Fibroblast of skin of back (primary cell): ENCODE measurements around the gene CSNK1E.

Source experiments
- DNase-seq: peaks from one replicate; pipeline ENCODE4 v3.0.0-alpha.2; 2013

Gene CSNK1E

DNA sequence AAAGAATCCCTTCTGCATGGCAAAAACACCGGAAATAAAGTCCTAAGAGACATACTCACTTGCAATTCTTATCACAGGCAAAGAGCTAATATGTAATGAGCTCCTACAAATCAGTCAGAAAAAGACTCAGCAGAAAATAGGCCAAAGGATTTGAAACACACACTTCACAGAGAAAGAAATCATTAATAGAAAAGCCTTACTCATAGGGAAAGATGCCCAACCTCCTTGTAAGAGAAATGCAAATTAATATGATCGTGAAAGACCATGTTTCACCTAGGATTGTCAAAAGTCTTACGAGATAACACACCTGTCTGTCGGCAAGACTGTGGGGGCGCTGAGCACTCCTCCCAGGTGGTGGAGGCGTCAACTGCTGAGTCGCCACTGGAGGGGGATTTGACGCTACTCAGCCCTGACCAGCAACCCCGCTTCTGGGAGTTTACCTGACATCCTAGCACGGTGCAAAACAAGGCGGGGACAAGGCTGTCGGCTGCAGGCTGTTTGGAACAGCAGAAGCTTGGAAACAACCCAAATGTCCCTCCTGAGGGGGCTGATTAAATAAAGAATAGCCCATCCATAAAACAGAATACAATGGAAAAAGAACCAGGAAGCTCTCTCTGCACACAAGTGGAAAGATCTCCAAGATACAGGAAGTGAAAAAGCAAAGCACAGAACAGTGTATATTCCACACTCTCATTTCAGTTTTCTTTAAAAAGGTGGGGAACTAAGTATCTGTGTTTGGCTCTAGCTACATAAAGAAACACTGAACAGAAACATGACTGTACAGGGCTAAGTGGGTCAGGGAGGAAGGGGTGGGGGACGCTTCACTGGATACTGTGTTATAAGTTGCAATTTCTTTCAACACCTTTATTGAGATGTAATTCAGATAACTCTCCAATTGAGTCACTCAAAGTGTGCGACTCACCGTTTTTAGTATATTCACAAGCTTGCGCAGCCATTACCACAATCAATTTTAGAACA is 11.5 kb downstream of the CSNK1E start:
- DNase-seq, result peak; percentile 41

DNA sequence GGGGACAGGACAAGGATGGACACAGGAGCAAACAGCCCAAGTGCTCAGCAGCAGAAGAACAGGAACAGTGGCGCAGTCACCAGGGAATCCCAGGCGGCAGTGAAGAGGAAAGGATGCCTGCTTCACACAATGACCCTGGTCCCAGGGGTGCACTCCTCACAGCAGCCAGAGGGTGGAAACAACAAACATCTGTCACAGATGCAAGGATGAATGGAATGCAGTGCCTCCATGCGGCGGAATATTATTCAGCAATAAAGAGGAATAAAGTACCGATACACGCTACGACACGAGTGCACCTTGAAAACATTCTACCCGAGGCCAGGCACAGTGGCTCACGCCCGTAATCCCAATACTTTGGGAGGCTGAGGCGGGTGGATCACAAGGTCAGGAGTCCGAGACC is 12.7 kb downstream of the CSNK1E start:
- DNase-seq, result peak; percentile 26

DNA sequence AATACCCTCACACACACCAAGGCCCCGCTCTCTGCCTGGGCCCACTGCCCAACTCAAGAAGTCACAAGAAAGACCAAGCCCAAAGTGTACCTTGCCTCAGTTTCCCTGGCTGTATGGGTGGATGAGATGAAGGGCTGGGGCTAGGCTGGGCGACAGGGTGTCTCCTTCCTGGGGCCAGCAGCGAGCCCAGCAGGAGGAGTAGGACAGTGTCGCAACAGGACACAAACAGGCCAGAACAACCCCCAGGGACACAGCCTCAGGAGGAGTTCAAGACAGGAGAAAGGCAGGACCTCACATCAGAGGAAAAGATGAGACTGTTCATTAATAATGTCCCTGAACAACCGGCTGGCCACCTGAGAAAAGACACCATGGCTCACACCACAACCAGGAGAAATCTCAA is 13.3 kb downstream of the CSNK1E start:
- DNase-seq, result no peak

DNA sequence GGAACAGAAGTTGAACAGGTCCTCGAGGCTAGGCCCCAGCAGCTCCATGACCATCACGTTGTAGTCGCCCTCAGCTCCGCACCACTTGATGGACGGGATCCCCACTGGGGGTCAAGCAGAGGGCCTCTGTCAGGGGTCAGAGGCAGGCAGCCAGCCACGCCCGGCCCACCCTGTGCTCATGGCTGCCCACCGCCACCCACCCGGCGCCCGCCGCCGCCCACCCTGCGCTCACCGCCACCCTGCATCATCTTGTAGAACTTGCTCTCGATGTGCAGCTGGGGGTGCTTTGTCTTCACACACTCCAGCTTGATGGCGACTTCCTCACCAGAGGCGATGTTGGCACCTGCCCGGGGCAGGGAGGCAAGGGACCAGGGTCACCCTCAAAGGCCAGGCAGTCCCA is 14.3 kb downstream of the CSNK1E start:
- no peak for DNase-seq

DNA sequence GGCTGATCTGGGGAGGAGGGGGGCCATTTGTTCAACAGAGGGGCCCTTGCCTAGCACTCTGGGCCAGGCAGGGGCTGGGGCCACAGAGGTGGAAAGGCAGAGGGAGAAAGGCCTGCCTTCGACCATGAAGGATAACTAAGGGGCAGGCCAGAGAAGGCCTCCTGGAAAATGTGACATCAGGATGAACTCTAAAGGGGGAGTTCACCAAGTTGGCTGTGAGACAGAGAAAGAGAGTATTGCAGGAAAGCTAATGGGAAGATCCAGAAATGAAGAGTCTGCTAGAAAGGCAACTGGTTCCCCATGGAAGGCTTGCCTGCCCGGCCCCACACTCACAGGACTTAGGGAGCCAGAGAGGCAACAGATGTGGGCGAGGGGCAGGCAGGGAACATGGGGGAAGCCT is 16.3 kb downstream of the CSNK1E start:
- no peak for DNase-seq

DNA sequence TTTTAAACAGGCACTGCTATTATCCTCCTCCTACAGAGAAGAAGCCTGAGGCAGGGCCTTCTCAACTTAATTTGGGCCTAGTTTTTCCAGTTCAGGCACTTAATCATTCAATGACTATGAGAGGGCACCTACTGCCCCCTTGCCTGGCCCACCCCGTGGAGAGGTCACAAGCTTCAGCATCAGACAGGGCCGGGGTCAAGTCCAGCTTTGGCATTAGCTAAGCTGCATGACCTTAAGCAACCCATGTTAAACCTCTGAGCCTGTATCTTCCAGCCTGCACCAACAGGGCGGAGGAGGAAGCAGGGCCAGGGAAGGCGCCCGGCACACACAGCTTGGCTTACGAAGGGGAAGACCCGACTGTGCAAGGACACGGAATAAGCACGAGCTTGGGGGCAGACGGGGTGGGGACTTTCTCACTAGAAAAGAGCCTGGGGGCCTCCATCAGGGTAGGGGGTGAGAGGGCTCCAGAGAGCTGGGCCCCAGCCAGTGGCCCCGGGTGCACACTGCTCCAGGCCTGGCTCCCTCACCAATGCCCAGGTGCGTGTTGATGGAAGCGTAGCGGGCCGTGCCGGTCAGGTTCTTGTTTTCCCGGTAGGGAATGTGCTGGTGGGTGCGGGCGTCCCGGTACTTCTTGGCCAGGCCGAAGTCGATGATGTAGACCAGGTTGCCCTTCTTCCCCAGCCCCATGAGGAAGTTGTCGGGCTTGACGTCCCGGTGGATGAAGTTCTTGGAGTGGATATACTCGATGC is 16.9 kb downstream of the CSNK1E start:
- DNase-seq, result no peak

DNA sequence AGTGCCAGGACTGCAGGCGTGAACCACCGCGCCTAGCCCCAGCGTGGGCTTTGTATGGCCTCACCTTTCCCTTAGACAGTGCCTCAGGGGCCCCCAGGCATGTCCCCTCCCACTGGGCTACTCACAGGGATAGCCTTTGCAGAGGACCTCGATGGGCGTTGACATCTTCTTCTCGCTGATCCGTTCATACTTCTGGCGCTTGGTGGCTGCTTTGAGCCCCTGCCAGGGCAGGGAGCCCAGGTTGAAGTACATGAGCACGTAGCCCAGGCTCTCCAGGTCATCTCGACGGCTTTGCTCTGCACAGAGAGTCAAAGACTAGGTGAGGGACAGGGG is 17.5 kb downstream of the CSNK1E start:
- DNase-seq, result no peak

DNA sequence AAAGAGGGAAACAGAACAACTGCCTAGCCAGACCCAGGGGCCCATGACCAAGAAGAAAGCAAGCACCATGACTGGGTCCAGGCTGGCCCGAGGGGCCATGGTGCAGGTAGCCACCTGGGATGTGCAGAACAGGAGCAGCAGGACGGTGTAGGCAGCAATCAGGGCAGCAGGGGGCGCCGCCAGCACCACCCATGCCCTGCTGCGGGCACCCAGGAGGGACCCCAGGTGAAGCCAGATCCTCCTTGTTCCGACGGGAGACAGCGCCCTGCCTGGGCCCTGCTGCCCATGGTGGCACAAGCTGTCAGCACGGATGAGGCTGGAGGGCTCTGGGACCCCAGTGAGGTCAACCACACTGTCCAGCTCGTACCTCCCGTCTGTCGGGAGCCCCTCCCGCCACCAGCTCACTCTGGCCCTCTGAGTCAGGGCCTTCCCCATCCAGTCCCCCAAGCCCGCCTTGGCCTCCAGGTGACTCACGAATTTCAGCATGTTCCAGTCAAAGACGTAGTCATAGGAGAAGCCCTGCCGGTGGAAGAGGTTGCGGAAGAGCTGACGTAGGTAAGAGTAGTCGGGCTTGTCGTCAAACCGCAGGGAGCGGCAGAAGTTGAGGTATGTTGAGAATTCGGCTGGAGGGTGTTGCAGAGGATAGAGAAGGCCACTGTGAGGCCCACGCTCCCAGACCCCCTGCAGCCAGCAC is 18.8 kb downstream of the CSNK1E start:
- peak; percentile 39 for DNase-seq

DNA sequence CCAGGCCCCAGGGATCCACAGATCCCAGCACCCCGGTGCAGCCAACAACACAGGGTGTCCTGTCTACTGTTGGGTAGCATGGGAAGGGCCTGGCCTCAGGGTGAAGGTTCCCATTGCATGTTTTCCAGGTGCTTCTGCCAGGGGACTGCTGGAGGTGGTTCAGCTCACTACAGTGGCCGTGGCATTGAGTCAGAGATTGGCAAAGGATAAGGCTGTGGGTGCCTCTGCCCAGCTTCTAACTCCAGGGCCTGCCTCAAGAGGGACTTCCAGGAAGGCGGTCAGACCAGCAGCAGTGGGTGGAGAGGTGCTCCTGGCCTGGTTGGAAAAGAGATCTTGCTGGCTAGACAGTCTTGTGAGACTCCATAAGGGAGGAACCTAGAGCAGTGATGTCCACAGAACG is 20.9 kb downstream of the CSNK1E start:
- DNase-seq, result no peak

DNA sequence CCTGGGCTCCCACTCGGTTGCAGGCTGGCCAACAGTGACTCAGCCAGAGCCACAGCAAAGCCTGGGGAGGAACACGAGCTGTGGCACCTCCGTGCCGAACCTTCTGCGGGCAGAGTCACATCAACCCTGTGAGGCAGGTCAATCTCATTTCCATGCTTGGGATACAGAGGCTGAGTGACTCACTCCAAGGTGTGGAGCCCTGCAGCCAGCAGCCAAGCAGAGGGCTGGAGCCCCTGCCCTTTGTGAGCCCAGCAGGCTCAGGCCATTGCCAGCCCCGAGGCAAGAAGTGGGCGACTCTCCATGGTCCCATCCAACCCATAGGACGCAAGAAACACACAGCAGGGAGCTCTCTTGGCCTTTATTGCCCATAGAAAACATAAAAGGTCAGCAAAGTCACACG is 21.4 kb downstream of the CSNK1E start:
- no peak for DNase-seq

DNA sequence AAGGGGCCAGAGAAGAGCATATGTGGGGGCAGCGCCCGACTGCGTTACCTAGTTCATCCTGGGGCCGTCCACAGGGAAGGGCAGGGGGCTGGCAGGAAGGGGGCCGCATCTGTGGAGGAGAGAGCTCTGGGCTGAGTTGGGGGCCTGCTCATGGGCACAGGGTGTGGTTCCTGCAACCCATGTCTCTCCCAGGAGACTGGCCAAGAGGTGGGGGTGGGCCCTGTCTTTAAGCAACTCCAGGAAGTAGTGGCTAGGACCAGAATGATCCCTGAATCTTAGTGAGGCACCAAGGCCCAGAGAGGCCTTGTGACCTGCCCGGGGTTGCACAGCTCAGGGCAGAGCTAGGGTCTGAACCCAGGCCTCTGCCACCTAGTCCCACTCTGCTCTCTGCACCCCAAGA is 21.9 kb downstream of the CSNK1E start:
- no peak for DNase-seq

DNA sequence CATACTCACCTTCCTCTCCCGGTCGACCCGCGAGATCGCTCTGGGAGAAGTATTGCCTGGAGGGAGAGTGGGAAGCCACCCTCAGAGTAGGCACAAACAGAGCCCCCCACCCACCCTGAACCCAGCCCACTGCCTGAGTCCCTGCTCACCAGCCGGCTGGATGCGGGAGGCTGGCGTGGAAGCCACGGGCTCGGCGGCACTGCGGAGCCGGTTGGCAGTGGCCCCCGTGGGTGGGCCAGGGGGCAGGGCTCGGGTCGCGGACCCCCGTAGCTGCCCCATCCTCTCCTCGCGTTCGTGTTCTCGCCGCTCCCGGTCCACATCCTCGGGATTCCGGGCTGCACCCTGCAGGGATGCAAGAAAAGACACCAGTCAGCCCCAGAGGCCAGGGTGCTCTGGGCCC is 23.0 kb downstream of the CSNK1E start:
- DNase-seq, result no peak

DNA sequence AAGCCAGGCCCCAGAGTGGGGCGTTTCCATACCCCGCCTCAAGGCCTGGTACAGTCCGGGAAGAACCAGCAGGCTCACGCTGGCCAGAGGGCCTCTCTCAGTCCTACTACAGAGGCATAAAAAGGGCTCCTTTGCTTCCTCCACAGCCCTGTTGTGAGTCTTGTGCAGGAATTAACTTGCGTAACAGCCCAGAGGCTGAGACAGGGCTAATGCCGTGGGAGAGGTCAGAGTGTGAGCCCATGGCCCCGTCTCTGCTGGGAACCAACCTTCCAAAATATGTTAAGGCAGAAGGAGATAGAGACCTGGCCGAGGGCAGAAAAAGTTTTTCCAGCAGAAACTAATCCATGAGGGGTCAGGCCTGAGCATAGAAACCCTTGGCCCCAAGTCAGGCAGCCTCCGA is 24.5 kb downstream of the CSNK1E start:
- no peak for DNase-seq

DNA sequence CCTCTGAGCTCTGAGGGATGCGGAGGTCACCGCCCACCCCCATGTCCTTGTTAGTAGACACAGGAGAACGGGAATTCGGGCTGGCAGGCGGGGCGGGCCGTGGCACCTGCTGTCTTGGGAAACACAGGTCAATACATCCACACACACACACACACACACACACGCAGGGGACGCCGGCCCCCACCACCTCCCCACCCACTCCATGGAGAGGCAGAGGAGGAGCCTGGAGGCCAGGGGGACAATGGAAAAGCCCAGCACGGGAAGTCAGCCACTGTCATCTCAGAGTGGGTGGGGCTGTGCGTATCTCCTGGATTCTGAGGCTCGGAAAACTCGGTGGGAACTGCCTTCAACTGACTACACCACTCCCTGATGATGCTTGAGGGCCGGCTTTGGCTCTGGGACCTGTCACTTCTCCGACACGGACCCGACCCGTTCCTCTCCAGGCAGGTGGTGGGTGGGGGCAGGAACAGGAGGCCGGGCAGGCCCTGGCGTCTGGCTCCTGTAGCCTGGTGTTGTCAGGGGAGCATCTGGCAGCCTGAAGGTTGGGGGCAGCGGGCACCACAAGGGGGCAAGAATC is 25.9 kb downstream of the CSNK1E start:
- DNase-seq, result no peak

DNA sequence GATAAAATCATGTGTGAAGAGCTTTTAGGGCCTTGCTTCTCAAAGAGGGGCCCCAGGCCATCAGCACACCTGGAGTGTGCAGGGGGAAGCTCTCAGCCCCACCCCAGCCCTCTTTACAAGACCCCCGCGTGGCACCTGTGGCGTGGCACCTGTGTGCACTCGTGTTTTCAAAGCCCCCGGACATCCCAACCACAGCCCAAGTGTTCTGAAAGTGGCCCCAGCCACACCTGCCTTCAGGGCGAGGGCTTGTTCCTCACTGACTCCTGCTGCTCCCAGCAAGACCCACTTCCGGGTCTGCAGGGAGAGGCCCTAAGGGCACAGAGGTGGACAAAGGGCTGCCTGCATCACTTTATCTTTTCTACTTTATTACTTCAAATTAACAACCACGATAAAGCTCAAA is 26.9 kb downstream of the CSNK1E start:
- no peak for DNase-seq

DNA sequence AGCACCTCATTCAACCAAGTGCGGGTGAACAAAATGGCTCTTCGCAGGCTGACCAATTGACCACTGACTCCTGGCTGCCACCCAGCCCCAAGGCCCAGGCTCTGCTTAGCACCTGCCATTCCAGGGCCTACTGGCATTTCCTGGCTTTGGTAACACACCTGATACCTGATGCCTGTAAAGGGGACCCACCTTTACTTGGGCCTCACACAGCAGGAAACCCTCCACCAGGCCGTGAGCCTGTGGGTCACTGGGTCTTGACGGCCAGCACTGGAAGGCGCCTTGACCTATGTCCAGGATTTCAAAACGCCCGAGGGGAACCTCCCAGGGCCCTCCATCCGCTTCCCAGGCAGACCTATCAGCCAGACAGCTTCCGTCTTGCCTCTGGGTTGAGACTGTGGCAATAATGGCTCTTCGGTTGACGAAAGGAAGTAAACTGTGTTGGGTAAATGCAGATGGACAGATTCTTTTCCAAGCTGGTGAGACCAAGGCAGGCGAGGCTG is 27.6 kb downstream of the CSNK1E start:
- DNase-seq, result no peak

DNA sequence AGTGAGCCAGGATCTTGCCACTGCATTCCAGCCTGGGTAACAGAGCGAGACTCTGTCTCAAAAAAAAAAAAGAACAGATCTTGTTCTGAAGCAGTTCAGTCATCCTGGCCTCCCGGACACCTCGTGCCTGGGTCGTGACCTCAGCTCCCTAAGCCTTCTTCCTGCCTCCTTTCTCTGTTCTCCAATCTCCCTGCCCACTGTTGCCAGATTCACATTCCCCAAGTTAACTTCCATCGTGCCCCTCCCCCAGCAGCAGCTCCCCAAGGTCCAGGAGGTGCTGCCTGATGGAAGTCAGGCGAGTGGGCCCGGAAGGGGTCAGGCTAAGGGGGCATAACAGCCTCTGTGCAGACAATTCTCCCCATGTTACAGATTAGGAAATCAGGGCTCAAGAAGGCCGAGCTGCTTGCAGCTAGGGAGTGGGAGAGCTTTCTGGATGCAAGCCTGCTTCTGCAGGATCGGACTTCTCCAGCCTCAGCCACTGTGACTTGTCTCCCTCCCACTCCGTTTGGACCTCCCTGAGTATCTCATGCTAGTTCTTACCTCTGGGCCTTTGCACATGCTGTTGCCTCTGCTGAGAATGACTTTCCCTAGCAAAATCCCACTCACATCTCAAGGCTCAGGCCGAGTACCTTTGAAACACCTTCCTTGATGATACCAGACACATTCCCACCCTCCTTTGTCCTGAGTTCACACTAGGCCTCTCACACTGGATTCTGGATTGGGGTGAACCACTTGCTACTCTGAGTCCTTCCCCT is 30.1 kb downstream of the CSNK1E start:
- no peak for DNase-seq

DNA sequence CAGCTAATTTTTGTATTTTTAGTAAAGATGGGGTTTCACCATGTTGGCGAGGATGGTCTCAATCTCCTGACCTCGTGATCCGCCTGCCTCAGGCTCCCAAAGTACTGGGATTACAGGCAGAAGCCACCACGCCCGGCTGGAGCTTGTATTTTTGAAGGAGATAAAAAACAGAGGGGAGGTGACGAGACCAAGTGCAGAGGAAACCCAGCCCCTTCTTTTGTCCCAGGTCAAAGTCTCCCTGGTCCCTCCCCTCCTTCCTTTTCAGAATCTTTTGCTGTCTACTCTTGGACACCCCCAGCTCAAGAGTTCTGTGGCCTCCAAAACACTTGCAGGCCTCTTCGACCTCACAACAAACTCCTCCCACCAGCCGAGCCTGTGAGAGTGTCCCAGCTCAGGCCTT is 32.2 kb downstream of the CSNK1E start:
- DNase-seq, result no peak

DNA sequence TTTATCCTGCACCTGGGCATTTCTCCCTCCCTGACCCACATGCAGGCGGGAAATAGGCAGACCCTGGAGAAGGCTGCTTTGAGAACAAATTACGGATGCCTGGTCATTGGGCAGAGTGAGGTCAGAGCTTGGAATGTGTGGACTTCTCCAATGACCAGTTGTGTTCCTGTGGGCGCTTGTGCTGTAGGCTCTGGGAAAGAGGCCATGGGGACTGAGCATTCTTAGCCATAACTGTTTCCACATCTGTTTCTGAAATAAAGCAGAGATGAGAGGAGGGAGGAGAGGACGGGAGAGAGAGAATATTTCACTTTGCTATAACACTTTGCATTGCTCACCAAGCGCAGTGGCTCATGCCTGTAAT is 33.2 kb downstream of the CSNK1E start:
- DNase-seq, result peak; percentile 46

DNA sequence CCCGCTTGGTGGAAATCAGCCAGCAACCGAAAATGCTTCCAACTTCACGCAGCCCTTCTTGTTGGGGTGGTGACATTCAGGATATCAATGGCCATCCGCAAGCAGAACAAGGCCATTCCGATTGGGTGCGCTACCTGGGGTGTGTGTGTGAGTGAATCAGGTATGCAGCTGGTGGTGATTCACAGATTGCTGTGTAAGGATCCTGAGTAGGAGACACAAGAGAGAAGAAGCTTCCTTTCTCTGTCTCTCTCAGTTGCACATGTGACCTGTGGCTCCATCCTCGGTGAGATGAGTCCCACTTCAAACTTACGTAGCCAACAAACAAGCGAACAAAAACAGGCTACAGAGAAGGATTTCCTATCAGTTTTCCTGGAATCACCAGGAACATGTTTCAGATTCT is 34.8 kb downstream of the CSNK1E start:
- no peak for DNase-seq

DNA sequence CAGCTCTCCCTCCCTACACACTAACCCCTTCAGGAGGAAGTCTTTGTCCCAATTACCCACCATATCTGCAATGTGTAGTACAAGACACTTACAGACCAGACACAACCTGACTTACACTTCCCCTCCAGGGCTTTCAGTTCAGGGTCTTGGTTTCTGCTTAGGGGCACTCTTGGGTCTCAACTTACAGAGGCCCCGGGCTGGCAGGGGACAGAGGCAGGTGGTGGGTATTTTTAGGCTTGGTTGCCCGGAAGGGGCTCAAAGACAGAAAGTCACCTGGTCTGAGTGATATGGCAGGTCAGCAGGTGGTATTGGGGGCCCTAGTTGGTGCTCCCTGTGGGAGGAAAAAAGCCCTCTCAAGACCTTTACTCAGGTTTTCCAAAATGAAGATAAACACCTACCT is 41.1 kb downstream of the CSNK1E start:
- no peak for DNase-seq

DNA sequence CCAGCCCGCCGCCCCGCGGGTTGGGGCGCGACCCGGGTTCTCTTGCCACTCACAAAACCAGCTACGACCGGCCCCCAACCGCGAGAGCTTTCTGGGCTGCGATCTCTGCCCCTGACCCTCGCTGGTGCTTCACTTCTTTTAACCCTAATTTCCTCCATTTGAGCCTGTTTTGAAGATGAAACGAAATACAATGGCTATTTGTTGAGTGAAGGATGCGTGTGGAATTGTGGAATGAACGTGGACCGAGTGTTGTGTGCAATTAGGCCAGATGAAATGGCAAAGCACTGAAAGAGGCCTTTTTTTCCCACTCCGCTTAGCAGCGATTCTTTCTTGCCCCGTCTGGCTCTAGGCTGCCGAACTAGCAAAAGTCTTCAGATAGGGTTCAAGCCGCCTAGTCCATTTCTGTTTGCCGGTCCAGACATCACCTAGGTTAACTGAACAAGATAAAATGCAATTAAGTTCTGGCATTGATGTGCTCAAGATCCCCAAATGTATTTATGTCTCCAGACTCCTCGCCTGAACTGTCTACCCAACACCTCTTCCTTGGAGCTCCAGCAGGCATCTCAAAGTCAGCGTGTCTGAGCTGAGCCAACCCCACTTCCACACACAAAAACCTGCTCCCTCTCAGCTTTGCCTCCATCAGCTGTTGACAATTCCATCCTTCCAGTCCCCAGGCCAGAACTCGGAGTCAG is 44.0 kb downstream of the CSNK1E start:
- no peak for DNase-seq
